Measurements from ENCODE around the gene FAM83C.
A peak's percentile ranks its signal among the peaks of the same experiment; 100 is the strongest.
"Not testable (repeated sequence)": the region's sequence is repeated elsewhere in the genome, so short reads cannot be mapped to it uniquely, and the experiment has no call there.

FAM83C gene

GRCh38 chr20:35264755-35265154 lies 27.5 kb downstream of the FAM83C start:
- Histone ChIP-seq H3K9ac (ENCODE audit: low read depth, low read length) (no peak overlapping the region), H3K36me3 (ENCODE audit: control insufficient read depth, insufficient read depth, low read length) (peaks cover 16% of the 10 kb centered on the region), H3K4me3 (ENCODE audit: low read depth, low read length) (no peak overlapping the region), H3K27me3 (ENCODE audit: control insufficient read depth, insufficient read depth, low read length) (no peaks in the 10 kb centered on the region), H3K9me3 (ENCODE audit: control insufficient read depth, insufficient read depth, low read length) (no peaks in the 10 kb centered on the region), H3K4me1 (ENCODE audit: control insufficient read depth, insufficient read depth, low read length) (peaks cover 16% of the 10 kb centered on the region)

GRCh38 chr20:35263532-35264341 lies 28.5 kb downstream of the FAM83C start:
- Histone ChIP-seq H3K27me3 (ENCODE audit: control insufficient read depth, insufficient read depth, low read length) (no peaks in the 10 kb centered on the region), H3K4me3 (ENCODE audit: low read depth, low read length) (peak overlapping the region; percentile 0), H3K9ac (ENCODE audit: low read depth, low read length) (peak overlapping the region; percentile 51)

GRCh38 chr20:35262731-35263531 lies 29.3 kb downstream of the FAM83C start:
- Histone ChIP-seq H3K36me3 (ENCODE audit: control insufficient read depth, insufficient read depth, low read length) (peaks cover 12% of the 10 kb centered on the region), H3K9ac (ENCODE audit: low read depth, low read length) (peak overlapping the region; percentile 51), H3K4me1 (ENCODE audit: control insufficient read depth, insufficient read depth, low read length) (peaks cover 28% of the 10 kb centered on the region)
- not testable (repeated sequence) for H3K4me3 ChIP-seq (ENCODE audit: low read depth, low read length); H3K9me3 ChIP-seq (ENCODE audit: control insufficient read depth, insufficient read depth, low read length); H3K27me3 ChIP-seq (ENCODE audit: control insufficient read depth, insufficient read depth, low read length)

More at GRCh38 chr20:35263532-35264341, 28.5 kb downstream of the FAM83C start:
- Histone ChIP-seq H3K9me3 (ENCODE audit: control insufficient read depth, insufficient read depth, low read length) (no peaks in the 10 kb centered on the region), H3K36me3 (ENCODE audit: control insufficient read depth, insufficient read depth, low read length) (peaks cover 12% of the 10 kb centered on the region), H3K4me1 (ENCODE audit: control insufficient read depth, insufficient read depth, low read length) (peaks cover 24% of the 10 kb centered on the region)

GRCh38 chr20:35262321-35262720 lies 29.9 kb downstream of the FAM83C start:
- H3K27me3 ChIP-seq (ENCODE audit: control insufficient read depth, insufficient read depth, low read length); H3K4me3 ChIP-seq (ENCODE audit: low read depth, low read length); H3K9me3 ChIP-seq (ENCODE audit: control insufficient read depth, insufficient read depth, low read length); H3K9ac ChIP-seq (ENCODE audit: low read depth, low read length): not testable (repeated sequence)
- peaks cover 12% of the 10 kb centered on the region for H3K36me3 ChIP-seq (ENCODE audit: control insufficient read depth, insufficient read depth, low read length)
- peaks cover 28% of the 10 kb centered on the region for H3K4me1 ChIP-seq (ENCODE audit: control insufficient read depth, insufficient read depth, low read length)

- Histone ChIP-seq H3K27me3 (ENCODE audit: control insufficient read depth, insufficient read depth, low read length) (no peaks in the 10 kb centered on the region), H3K4me1 (ENCODE audit: control insufficient read depth, insufficient read depth, low read length) (peaks cover 28% of the 10 kb centered on the region), H3K36me3 (ENCODE audit: control insufficient read depth, insufficient read depth, low read length) (peaks cover 6% of the 10 kb centered on the region), H3K9ac (ENCODE audit: low read depth, low read length) (peak overlapping the region; percentile 28), H3K9me3 (ENCODE audit: control insufficient read depth, insufficient read depth, low read length) (no peaks in the 10 kb centered on the region), H3K4me3 (ENCODE audit: low read depth, low read length) (no peak overlapping the region)
Observed at GRCh38 chr20:35260426-35260825, 31.8 kb downstream of the FAM83C start.

GRCh38 chr20:35257175-35257909 lies 34.9 kb downstream of the FAM83C start:
- peaks cover 18% of the 10 kb centered on the region for H3K4me1 ChIP-seq (ENCODE audit: control insufficient read depth, insufficient read depth, low read length)
- no peak overlapping the region for H3K9ac ChIP-seq (ENCODE audit: low read depth, low read length)
- H3K4me3 ChIP-seq (ENCODE audit: low read depth, low read length): no peak overlapping the region
- H3K36me3 ChIP-seq (ENCODE audit: control insufficient read depth, insufficient read depth, low read length): peaks cover 6% of the 10 kb centered on the region
- H3K9me3 ChIP-seq (ENCODE audit: control insufficient read depth, insufficient read depth, low read length): no peaks in the 10 kb centered on the region
- no peaks in the 10 kb centered on the region for H3K27me3 ChIP-seq (ENCODE audit: control insufficient read depth, insufficient read depth, low read length)

- no peaks in the 10 kb centered on the region for H3K9me3 ChIP-seq (ENCODE audit: control insufficient read depth, insufficient read depth, low read length)
- H3K36me3 ChIP-seq (ENCODE audit: control insufficient read depth, insufficient read depth, low read length): peaks cover 7% of the 10 kb centered on the region
Observed at GRCh38 chr20:35254448-35254999, 37.7 kb downstream of the FAM83C start.

GRCh38 chr20:35253010-35253409 lies 39.2 kb downstream of the FAM83C start:
- Histone ChIP-seq H3K4me1 (ENCODE audit: control insufficient read depth, insufficient read depth, low read length) (peaks cover 2% of the 10 kb centered on the region), H3K4me3 (ENCODE audit: low read depth, low read length) (no peak overlapping the region), H3K9me3 (ENCODE audit: control insufficient read depth, insufficient read depth, low read length) (no peaks in the 10 kb centered on the region)

More at GRCh38 chr20:35254448-35254999, 37.7 kb downstream of the FAM83C start:
- H3K4me3 ChIP-seq (ENCODE audit: low read depth, low read length): no peak overlapping the region
- H3K27me3 ChIP-seq (ENCODE audit: control insufficient read depth, insufficient read depth, low read length): no peaks in the 10 kb centered on the region
- H3K9ac ChIP-seq (ENCODE audit: low read depth, low read length): no peak overlapping the region
- peaks cover 12% of the 10 kb centered on the region for H3K4me1 ChIP-seq (ENCODE audit: control insufficient read depth, insufficient read depth, low read length)

GRCh38 chr20:35252598-35252997 lies 39.6 kb downstream of the FAM83C start:
- not testable (repeated sequence) for H3K9me3 ChIP-seq (ENCODE audit: control insufficient read depth, insufficient read depth, low read length); H3K27me3 ChIP-seq (ENCODE audit: control insufficient read depth, insufficient read depth, low read length); H3K36me3 ChIP-seq (ENCODE audit: control insufficient read depth, insufficient read depth, low read length); H3K4me1 ChIP-seq (ENCODE audit: control insufficient read depth, insufficient read depth, low read length); H3K9ac ChIP-seq (ENCODE audit: low read depth, low read length); H3K4me3 ChIP-seq (ENCODE audit: low read depth, low read length)

More at GRCh38 chr20:35253010-35253409, 39.2 kb downstream of the FAM83C start:
- Histone ChIP-seq H3K27me3 (ENCODE audit: control insufficient read depth, insufficient read depth, low read length) (no peaks in the 10 kb centered on the region), H3K9ac (ENCODE audit: low read depth, low read length) (no peak overlapping the region), H3K36me3 (ENCODE audit: control insufficient read depth, insufficient read depth, low read length) (peaks cover 7% of the 10 kb centered on the region)

- H3K4me1 ChIP-seq (ENCODE audit: control insufficient read depth, insufficient read depth, low read length): peaks cover 2% of the 10 kb centered on the region
- H3K36me3 ChIP-seq (ENCODE audit: control insufficient read depth, insufficient read depth, low read length): peaks cover 9% of the 10 kb centered on the region
- H3K4me3 ChIP-seq (ENCODE audit: low read depth, low read length): no peak overlapping the region
Observed at GRCh38 chr20:35252037-35252461, 40.2 kb downstream of the FAM83C start.

GRCh38 chr20:35251613-35251940 lies 40.6 kb downstream of the FAM83C start:
- Histone ChIP-seq H3K36me3 (ENCODE audit: control insufficient read depth, insufficient read depth, low read length) (peaks cover 12% of the 10 kb centered on the region), H3K27me3 (ENCODE audit: control insufficient read depth, insufficient read depth, low read length) (no peaks in the 10 kb centered on the region), H3K4me3 (ENCODE audit: low read depth, low read length) (no peak overlapping the region), H3K4me1 (ENCODE audit: control insufficient read depth, insufficient read depth, low read length) (peaks cover 2% of the 10 kb centered on the region), H3K9me3 (ENCODE audit: control insufficient read depth, insufficient read depth, low read length) (no peaks in the 10 kb centered on the region), H3K9ac (ENCODE audit: low read depth, low read length) (no peak overlapping the region)

More at GRCh38 chr20:35252037-35252461, 40.2 kb downstream of the FAM83C start:
- no peaks in the 10 kb centered on the region for H3K27me3 ChIP-seq (ENCODE audit: control insufficient read depth, insufficient read depth, low read length)
- no peak overlapping the region for H3K9ac ChIP-seq (ENCODE audit: low read depth, low read length)
- no peaks in the 10 kb centered on the region for H3K9me3 ChIP-seq (ENCODE audit: control insufficient read depth, insufficient read depth, low read length)

All from iPS-15b (cell line).